Subcutaneous abdominal adipose tissue (tissue), 5 donors: ENCODE measurements around the gene SBF2.
"Not testable (repeated sequence)": the region's sequence is repeated elsewhere in the genome, so short reads cannot be mapped to it uniquely, and the experiment has no call there.

ENCODE experiments used
- H3K27ac ChIP-seq: one replicate; pipeline ENCODE4 v1.7.0; 2013; ENCODE audit warnings: low read depth, mild to moderate bottlenecking, inconsistent platforms, low read length, moderate library complexity
- H3K27me3 ChIP-seq, 5 donors: one replicate each; pipeline ENCODE4 v1.7.0; 2013; ENCODE audit warnings: low read length in 5 of 5, inconsistent platforms in 1 of 5; ENCODE audit not compliant: control insufficient read depth in 5 of 5, insufficient read depth in 4 of 5
- H3K36me3 ChIP-seq, 5 donors: one replicate each; pipeline ENCODE4 v1.7.0; 2013; ENCODE audit warnings: low read length in 5 of 5; ENCODE audit not compliant: control insufficient read depth in 5 of 5, insufficient read depth in 5 of 5
- H3K4me1 ChIP-seq, 5 donors: one replicate each; pipeline ENCODE4 v1.7.0; 2013; ENCODE audit warnings: low read length in 5 of 5, mild to moderate bottlenecking in 3 of 5, moderate library complexity in 1 of 5; ENCODE audit not compliant: control insufficient read depth in 5 of 5, insufficient read depth in 5 of 5
- H3K4me3 ChIP-seq, 5 donors: one replicate each; pipeline ENCODE4 v1.7.0; 2013; ENCODE audit warnings: low read length in 5 of 5, low read depth in 1 of 5
- H3K9ac ChIP-seq, 5 donors: one replicate each; pipeline ENCODE4 v1.7.0; 2013; ENCODE audit warnings: low read length in 5 of 5, mild to moderate bottlenecking in 4 of 5, moderate library complexity in 3 of 5
- H3K9me3 ChIP-seq, 5 donors: one replicate each; pipeline ENCODE4 v1.7.0; 2013; ENCODE audit warnings: low read length in 5 of 5; ENCODE audit not compliant: control insufficient read depth in 5 of 5
- donor health status: healthy.
- donor health status: healthy.
- donor health status: healthy.
- donor health status: healthy.
- donor health status: healthy.

The SBF2 gene

GRCh38 chr11:10004526-10005113, 289.4 kb downstream of the SBF2 start:
- Histone ChIP-seq H3K9ac (no peak overlapping the region), H3K9me3 (peaks cover 0 to 2% (median 0%) of the 10 kb centered on the region in 5 donors), H3K36me3 (peaks cover 0 to 8% (median 0%) of the 10 kb centered on the region in 5 donors), H3K4me1 (peaks cover 0 to 6% (median 0%) of the 10 kb centered on the region in 5 donors), H3K27ac (no peak overlapping the region), H3K4me3 (no peak overlapping the region), H3K27me3 (no peaks in the 10 kb centered on the region)

GRCh38 chr11:10002221-10002620, 291.8 kb downstream of the SBF2 start:
- H3K27me3 ChIP-seq = no peaks in the 10 kb centered on the region
- no peak overlapping the region for H3K27ac ChIP-seq
- H3K9me3 ChIP-seq = peaks cover 0 to 2% (median 0%) of the 10 kb centered on the region in 5 donors
- H3K9ac ChIP-seq = no peak overlapping the region
- peaks cover 0 to 6% (median 0%) of the 10 kb centered on the region in 5 donors for H3K4me1 ChIP-seq
- H3K4me3 ChIP-seq = no peak overlapping the region
- peaks cover 2 to 20% (median 5%) of the 10 kb centered on the region in 5 donors for H3K36me3 ChIP-seq

DNA sequence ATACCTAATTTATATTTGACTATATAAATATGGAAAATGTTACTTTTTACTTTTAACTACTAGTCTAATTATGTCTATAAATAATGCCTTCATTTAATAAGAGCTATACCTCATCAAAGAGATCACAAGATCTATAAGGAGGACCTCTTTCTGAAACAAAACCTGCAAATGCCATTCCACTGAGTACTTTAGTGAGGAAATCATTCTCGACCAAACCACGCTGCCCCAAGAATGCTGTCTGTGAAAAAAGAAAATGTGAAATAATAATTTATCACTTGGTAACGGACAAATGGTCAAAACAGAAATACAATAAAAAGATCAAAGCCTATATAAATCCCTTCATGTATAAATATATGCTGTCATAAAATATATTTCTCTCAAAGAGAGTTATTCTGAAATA, 301.7 kb downstream of the SBF2 start:
- Histone ChIP-seq H3K9ac (no peak overlapping the region), H3K27me3 (no peaks in the 10 kb centered on the region), H3K27ac (no peak overlapping the region), H3K4me3 (no peak overlapping the region), H3K9me3 (no peaks in the 10 kb centered on the region), H3K4me1 (no peaks in the 10 kb centered on the region), H3K36me3 (peaks cover 3 to 24% (median 7%) of the 10 kb centered on the region in 5 donors)

DNA sequence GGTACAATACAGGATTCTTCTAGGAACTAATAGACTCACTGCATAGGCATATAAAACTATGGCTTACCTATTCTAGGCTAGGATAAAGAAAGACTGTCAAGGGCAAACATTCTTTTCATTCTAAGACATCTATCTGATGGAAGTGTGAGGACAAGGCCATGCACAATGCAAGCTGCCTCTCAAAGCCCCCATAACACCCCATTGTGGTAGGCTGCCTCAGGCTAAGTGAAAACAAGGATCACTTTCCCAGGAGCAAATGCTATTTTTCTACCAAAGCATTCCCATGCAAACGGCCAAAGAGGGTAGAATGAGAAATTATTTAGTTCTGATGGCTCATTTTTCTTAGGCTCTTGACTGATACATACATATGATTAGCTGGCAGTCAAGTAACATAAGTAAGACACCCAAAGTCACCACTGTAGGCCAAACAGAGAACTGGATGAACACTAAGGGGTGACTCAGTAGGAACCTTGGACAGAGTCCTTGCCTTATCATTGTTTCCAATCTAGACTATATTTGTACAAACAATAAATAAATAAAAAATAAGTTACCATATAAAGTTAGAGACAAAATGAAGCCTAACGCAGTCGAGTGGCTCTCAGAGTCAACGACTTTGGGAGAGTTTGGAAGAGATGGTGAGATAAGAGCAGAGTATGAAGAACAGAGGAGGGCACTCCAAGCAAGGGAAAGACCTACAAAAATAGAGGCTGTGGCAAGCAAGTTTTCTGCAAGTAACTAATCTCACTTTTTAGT, 303.6 kb downstream of the SBF2 start:
- Histone ChIP-seq H3K36me3 (peaks cover 3 to 23% (median 7%) of the 10 kb centered on the region in 5 donors), H3K9me3 (no peaks in the 10 kb centered on the region), H3K4me3 (no peak overlapping the region), H3K9ac (no peak overlapping the region), H3K27ac (no peak overlapping the region), H3K4me1 (no peaks in the 10 kb centered on the region), H3K27me3 (no peaks in the 10 kb centered on the region)

DNA sequence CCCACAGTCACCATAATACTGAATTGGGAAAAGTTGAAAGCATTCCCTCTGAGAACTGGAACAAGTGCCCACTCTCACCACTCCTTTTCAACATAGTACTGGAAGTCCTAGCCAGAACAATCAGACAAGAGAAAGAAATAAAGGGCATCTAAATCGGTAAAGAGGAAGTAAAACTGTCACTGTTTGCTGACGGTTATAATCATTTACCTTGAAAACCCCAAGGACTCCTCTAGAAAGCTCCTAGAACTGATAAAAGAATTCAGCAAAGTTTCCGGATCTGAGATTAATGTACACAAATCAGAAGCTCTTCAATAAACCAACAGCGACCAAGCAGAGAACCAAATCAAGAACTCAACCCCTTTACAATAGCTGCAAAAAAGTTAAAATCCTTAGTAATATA, 306.7 kb downstream of the SBF2 start:
- not testable (repeated sequence) for H3K4me3 ChIP-seq, H3K4me1 ChIP-seq, H3K9ac ChIP-seq, H3K27ac ChIP-seq, H3K27me3 ChIP-seq, H3K9me3 ChIP-seq
- peaks cover 3 to 18% (median 10%) of the 10 kb centered on the region in 5 donors for H3K36me3 ChIP-seq

DNA sequence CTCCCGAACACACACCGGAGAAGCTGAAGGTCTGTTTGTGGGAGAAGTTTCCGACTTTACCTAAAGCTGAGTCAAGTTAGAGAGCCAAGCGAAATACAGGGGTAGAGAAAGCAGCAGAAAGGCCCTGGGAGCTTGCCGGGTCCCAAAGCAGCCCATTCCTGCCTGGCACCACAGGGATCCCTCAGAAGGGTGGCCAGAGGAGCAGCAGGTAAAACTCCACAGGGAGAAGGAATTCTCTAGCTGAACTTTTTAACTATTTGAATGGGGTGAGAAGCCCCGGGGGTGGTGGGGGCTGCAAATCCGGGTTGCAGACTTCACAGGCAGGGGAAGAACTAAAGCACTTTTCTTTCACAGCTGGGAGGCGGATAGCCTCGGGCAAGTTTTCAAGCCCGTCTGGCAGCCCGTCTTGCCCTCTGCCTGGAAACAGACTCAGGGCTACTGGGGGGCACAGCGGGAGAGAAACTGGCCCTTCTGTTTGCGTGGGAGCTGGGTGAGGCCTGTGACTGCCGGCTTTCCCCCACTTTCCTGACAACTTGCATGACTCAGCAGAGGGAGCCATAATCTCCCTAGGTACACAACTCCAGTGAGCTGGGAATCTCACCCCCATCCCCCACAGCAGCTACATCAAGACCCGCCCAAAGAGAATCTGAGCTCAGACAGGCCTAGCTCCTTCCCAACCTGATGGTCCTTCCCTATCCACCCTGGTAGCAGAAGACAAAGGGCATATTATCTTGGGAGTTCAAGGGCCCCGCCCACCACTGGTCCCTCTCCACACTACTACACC, 311.0 kb downstream of the SBF2 start:
- no peaks in the 10 kb centered on the region for H3K27me3 ChIP-seq
- peaks cover 0 to 4% (median 0%) of the 10 kb centered on the region in 5 donors for H3K4me1 ChIP-seq
- no peak overlapping the region for H3K4me3 ChIP-seq
- no peak overlapping the region for H3K27ac ChIP-seq
- H3K9me3 ChIP-seq = no peaks in the 10 kb centered on the region
- H3K9ac ChIP-seq = no peak overlapping the region
- peaks cover 0 to 8% (median 4%) of the 10 kb centered on the region in 5 donors for H3K36me3 ChIP-seq

GRCh38 chr11:9982127-9982795, 311.8 kb downstream of the SBF2 start:
- Histone ChIP-seq H3K4me1 (peaks cover 0 to 9% (median 4%) of the 10 kb centered on the region in 5 donors), H3K27ac (no peak overlapping the region), H3K9ac (no peak overlapping the region), H3K27me3 (no peaks in the 10 kb centered on the region), H3K36me3 (peaks cover 0 to 4% (median 3%) of the 10 kb centered on the region in 5 donors), H3K4me3 (no peak overlapping the region), H3K9me3 (no peaks in the 10 kb centered on the region)

DNA sequence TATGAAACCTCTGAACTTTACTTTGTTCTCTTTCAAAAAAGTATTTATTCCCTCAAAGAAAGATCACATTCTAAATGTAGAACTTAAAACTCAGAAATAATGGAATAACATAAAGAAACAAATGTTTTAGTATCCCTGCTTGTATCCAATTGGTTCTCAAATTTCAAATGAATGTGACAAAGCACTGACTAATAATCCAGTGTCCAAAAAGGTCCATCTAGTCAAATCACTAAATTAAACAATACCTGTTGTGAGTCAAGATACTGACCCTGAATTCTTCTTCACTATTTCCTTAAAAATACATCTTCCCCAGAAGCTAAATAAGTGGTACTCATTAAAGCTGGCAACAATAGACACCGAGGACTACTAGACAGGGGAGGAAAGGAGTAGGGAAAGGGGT, 313.1 kb downstream of the SBF2 start:
- Histone ChIP-seq H3K36me3 (peaks cover 0 to 4% (median 3%) of the 10 kb centered on the region in 5 donors), H3K27me3 (no peaks in the 10 kb centered on the region), H3K9ac (no peak overlapping the region), H3K4me3 (no peak overlapping the region), H3K4me1 (peaks cover 0 to 12% (median 4%) of the 10 kb centered on the region in 5 donors), H3K27ac (no peak overlapping the region), H3K9me3 (no peaks in the 10 kb centered on the region)

GRCh38 chr11:9977554-9977953, 316.5 kb downstream of the SBF2 start:
- Histone ChIP-seq H3K27me3 (no peaks in the 10 kb centered on the region), H3K4me3 (no peak overlapping the region), H3K4me1 (peaks cover 0 to 16% (median 5%) of the 10 kb centered on the region in 5 donors), H3K36me3 (peaks cover 0 to 3% (median 0%) of the 10 kb centered on the region in 5 donors), H3K9ac (no peak overlapping the region), H3K9me3 (no peaks in the 10 kb centered on the region), H3K27ac (no peak overlapping the region)
